Sigmoid colon (tissue), 7 donors: ENCODE measurements around the gene RXRG. TPM values are rescaled to one million over a fixed set of nuclear protein-coding genes. Genes with fewer than 3 reads are reported as not detected.

Experiments
- DNase-seq: peaks from one replicate; pipeline ENCODE4 v3.0.0-alpha.2; 2019
- H3K27ac ChIP-seq, 4 donors: fragments of 200-600 bp; sonication (generic); one replicate each; pipeline ENCODE4 v1.5.1; 2016 to 2019; ENCODE audit warnings: mild to moderate bottlenecking in 1 of 4
- H3K27me3 ChIP-seq, 3 donors: fragments of 200-600 bp; sonication (generic); one replicate each; pipeline ENCODE4 v1.5.1; 2019; ENCODE audit warnings: mild to moderate bottlenecking in 1 of 3
- H3K36me3 ChIP-seq, 4 donors: fragments of 200-600 bp; sonication (generic); one replicate each; pipeline ENCODE4 v1.5.1; 2016 to 2019
- H3K4me1 ChIP-seq, 4 donors: fragments of 200-600 bp; sonication (generic); one replicate each; pipeline ENCODE4 v1.5.1; 2017 to 2019
- H3K4me3 ChIP-seq, 4 donors: fragments of 200-600 bp; sonication (generic); one replicate each; pipeline ENCODE4 v1.5.1; 2017 to 2019; ENCODE audit warnings: mild to moderate bottlenecking in 2 of 4, moderate library complexity in 1 of 4
- H3K9me3 ChIP-seq, 4 donors: fragments of 200-600 bp in 3 of 4; sonication (generic) in 3 of 4; one replicate each; pipeline versions ENCODE4 v1.5.1 to v1.6.1; 2013 to 2019
- EP300 ChIP-seq, 4 donors: sonication (generic); formaldehyde crosslinking; IDR thresholded peaks; one replicate each; pipeline ENCODE4 v1.6.1; 2017; ENCODE audit warnings: antibody characterized with exemption in 4 of 4
- POLR2A ChIP-seq, 2 donors: fragments of 450-650 bp; IDR thresholded peaks; one replicate each; pipeline ENCODE4 v1.6.1; 2016; ENCODE audit warnings: antibody characterized with exemption in 2 of 2, mild to moderate bottlenecking in 2 of 2, moderate library complexity in 2 of 2
- POLR2AphosphoS5 ChIP-seq, 4 donors: sonication (generic); formaldehyde crosslinking; IDR thresholded peaks; one replicate each; pipeline ENCODE4 v1.6.1; 2017; ENCODE audit warnings: antibody characterized with exemption in 4 of 4
- WGBS, 2 donors: extraction: QIAGEN DNeasy Blood & Tissue Kit; methylation state at CpG; one replicate each; pipeline ENCODE4 v1.1.7; 2013; 5-methylcytosine and 5-hydroxymethylcytosine counted together
- intact Hi-C: fragments of 100-400 bp; cut with DNase I; formaldehyde crosslinking; loops from one replicate; pipeline ENCODE4 v1.15.1; 2023
- polyA plus RNA-seq, 3 donors: library from polyadenylated mRNA; stranded (reverse); fragments of 200-250 nt; gene quantifications; one replicate each; pipeline ENCODE4 v1.2.3, GENCODE V29; 2013
- total RNA-seq, 4 donors: library from RNA; depleted of rRNA; stranded (reverse); fragments of >200 nt; gene quantifications; one replicate each; pipeline ENCODE4 v1.1.0, GENCODE V29; 2016
- TF ChIP-seq, protein P1 (sequence below), 4 experiments: fragments of 450-650 bp in 3 of 4; fragments of 200-600 bp in 1 of 4; IDR thresholded peaks; one replicate each; pipeline ENCODE4 v1.5.1; 2016 to 2019; ENCODE audit warnings: antibody characterized with exemption in 4 of 4, mild to moderate bottlenecking in 3 of 4, moderate library complexity in 2 of 4
- donor health status: healthy with polysubstance abuse.
- donor health status: Bipolar disorder and iron deficiency.
- donor health status: healthy.

RXRG gene
- total and polyA plus RNA-seq, 7 donors, result 0.55 to 2.1 (median 1.2) TPM

DNA sequence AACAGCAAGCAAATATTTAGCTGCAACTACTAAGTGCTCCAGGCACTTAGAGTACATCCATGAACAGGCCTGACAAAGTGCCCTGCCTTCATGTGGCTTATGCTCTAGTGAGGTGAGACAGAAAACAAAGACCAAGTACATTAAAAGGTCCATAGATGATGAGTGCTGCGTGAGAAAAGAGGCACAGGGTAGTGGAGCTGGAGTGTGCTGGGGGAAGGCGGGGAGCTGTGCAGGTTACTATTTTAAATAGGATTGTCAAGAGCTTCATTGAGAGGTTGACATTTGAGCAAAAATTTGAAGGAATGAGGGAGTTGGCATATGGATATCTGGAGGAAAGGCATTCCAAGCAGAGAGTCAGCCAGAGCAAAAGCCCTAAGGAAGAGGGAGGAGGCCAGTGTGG lies 29.3 kb upstream of the RXRG start:
- no peaks in the 10 kb centered on the region for H3K36me3 ChIP-seq
- no peak overlapping the region for H3K27ac ChIP-seq
- no peaks in the 10 kb centered on the region for H3K27me3 ChIP-seq
- no peak for DNase-seq
- no peaks in the 10 kb centered on the region for H3K4me1 ChIP-seq
- TF ChIP-seq POLR2A (IDR thresholded peaks at IDR 0.05) (no peak), POLR2AphosphoS5 (IDR thresholded peaks at IDR 0.05) (no peak), EP300 (IDR thresholded peaks at IDR 0.05) (no peak)
- TF ChIP-seq, protein P1, sequence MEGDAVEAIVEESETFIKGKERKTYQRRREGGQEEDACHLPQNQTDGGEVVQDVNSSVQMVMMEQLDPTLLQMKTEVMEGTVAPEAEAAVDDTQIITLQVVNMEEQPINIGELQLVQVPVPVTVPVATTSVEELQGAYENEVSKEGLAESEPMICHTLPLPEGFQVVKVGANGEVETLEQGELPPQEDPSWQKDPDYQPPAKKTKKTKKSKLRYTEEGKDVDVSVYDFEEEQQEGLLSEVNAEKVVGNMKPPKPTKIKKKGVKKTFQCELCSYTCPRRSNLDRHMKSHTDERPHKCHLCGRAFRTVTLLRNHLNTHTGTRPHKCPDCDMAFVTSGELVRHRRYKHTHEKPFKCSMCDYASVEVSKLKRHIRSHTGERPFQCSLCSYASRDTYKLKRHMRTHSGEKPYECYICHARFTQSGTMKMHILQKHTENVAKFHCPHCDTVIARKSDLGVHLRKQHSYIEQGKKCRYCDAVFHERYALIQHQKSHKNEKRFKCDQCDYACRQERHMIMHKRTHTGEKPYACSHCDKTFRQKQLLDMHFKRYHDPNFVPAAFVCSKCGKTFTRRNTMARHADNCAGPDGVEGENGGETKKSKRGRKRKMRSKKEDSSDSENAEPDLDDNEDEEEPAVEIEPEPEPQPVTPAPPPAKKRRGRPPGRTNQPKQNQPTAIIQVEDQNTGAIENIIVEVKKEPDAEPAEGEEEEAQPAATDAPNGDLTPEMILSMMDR (IDR thresholded peaks at IDR 0.05), result no peak
- intact Hi-C loops, result no loop called here
- H3K9me3 ChIP-seq, result no peaks in the 10 kb centered on the region
- WGBS, 2 donors, result 83 to 90% methylated on average over 2 of the region's 2 CpGs
- no peak overlapping the region for H3K4me3 ChIP-seq

- Histone ChIP-seq H3K27ac (no peak overlapping the region), H3K4me1 (no peaks in the 10 kb centered on the region), H3K27me3 (no peaks in the 10 kb centered on the region), H3K9me3 (no peaks in the 10 kb centered on the region), H3K36me3 (no peaks in the 10 kb centered on the region), H3K4me3 (no peak overlapping the region)
- WGBS, 2 donors, result 79 to 84% methylated on average over 4 of the region's 4 CpGs
- DNase-seq, result no peak
- TF ChIP-seq, protein P1 (IDR thresholded peaks at IDR 0.05), result no peak
- TF ChIP-seq POLR2A (IDR thresholded peaks at IDR 0.05) (no peak), POLR2AphosphoS5 (IDR thresholded peaks at IDR 0.05) (no peak), EP300 (IDR thresholded peaks at IDR 0.05) (no peak)
- intact Hi-C loops, result no loop called here
These were observed 28.2 kb upstream of the RXRG start for GRCh38 chr1:165473081-165473480.

DNA sequence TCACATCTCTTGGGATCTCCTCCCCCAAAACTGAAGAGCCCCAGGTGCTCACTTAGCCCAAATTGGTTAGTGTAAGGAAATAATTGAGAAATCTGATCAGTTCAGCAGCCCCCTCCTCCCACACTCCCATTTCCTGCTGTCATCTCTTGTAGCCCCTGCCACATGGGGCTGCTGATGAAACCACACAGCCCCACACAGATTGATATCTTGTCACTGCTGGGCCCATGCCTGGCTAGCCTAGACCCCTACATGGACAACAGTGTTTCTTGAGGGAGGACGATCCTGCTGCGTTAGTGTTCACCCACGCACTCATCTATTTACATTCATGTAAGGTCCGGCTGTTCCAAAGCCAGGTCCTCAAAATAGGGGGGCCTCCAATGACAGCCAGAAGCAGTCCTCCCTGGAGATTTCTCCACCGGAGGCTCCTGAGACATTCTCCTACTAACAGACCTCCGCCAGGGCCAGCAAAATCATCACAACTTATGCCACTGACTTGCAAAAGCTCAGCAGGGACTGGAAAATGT lies 23.9 kb upstream of the RXRG start:
- Histone ChIP-seq H3K4me1 (no peaks in the 10 kb centered on the region), H3K4me3 (no peak overlapping the region), H3K9me3 (no peaks in the 10 kb centered on the region), H3K36me3 (no peaks in the 10 kb centered on the region), H3K27ac (peak overlapping the region in 2 of 4 donors; percentile 28 to 34), H3K27me3 (no peaks in the 10 kb centered on the region)
- 82 to 86% methylated on average over 6 of the region's 6 CpGs for WGBS, 2 donors
- intact Hi-C loops, result no loop called here
- TF ChIP-seq EP300 (IDR thresholded peaks at IDR 0.05), result no peak
- TF ChIP-seq, protein P1 (IDR thresholded peaks at IDR 0.05), result no peak
- no peak for TF ChIP-seq POLR2A (IDR thresholded peaks at IDR 0.05)
- TF ChIP-seq POLR2AphosphoS5 (IDR thresholded peaks at IDR 0.05), result no peak
- no peak for DNase-seq

DNA sequence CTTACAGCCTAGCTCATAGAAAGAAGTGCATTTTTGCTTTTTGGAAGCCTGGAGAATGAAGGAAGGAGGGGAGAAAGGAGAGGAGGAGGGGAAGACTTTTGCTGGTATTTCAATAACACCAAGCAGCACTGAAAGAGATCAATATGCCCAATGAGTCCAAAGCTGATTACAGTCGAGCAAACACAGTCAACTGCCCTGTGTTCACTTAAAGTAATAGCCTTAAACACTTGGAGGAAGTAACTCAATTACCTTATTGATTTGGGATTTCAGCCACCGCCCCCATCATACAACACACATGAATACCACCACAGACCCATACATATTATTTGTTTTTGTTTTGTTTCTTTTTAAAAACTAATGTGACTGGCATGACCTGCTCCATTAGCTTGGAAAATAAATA lies 23.3 kb upstream of the RXRG start:
- intact Hi-C loops, result no loop called here
- Histone ChIP-seq H3K4me3 (no peak overlapping the region), H3K4me1 (no peaks in the 10 kb centered on the region), H3K27ac (peak overlapping the region in 2 of 4 donors; percentile 28 to 34), H3K27me3 (no peaks in the 10 kb centered on the region), H3K36me3 (no peaks in the 10 kb centered on the region), H3K9me3 (no peaks in the 10 kb centered on the region)
- WGBS, 2 donors, result 56 to 76% methylated on average over 2 of the region's 2 CpGs
- TF ChIP-seq POLR2A (IDR thresholded peaks at IDR 0.05) (no peak), EP300 (IDR thresholded peaks at IDR 0.05) (no peak), POLR2AphosphoS5 (IDR thresholded peaks at IDR 0.05) (no peak)
- TF ChIP-seq, protein P1 (IDR thresholded peaks at IDR 0.05), result no peak
- DNase-seq, result no peak

GRCh38 chr1:165467706-165468105 lies 22.8 kb upstream of the RXRG start:
- no peaks in the 10 kb centered on the region for H3K9me3 ChIP-seq
- H3K4me3 ChIP-seq, result no peak overlapping the region
- H3K4me1 ChIP-seq, result no peaks in the 10 kb centered on the region
- 83 to 84% methylated on average over 7 of the region's 7 CpGs for WGBS, 2 donors
- H3K27me3 ChIP-seq, result no peaks in the 10 kb centered on the region
- no peaks in the 10 kb centered on the region for H3K36me3 ChIP-seq
- no peak for DNase-seq
- peak in 1 of 4 donors; percentile 7 for TF ChIP-seq POLR2AphosphoS5 (IDR thresholded peaks at IDR 0.05)
- no peak for TF ChIP-seq EP300 (IDR thresholded peaks at IDR 0.05)
- intact Hi-C loops, result no loop called here
- no peak overlapping the region for H3K27ac ChIP-seq
